ENCODE data around the gene TMEM176B.
A peak's percentile ranks its signal among the peaks of the same experiment; 100 is the strongest.

TMEM176B gene

GRCh38 chr7:150806454-150806853, 6.3 kb upstream of the TMEM176B start:
- ATAC-seq (replicated peaks), result no peak
- peaks cover 62 to 77% of the 10 kb centered on the region in 2 donors for H3K27me3 Mint-ChIP-seq

GRCh38 chr7:150805864-150806263, 5.7 kb upstream of the TMEM176B start:
- peaks cover 2 to 9% of the 10 kb centered on the region in 2 donors for H3K4me1 Mint-ChIP-seq
- DNase-seq, result no peak
- H3K4me3 Mint-ChIP-seq, result no peak overlapping the region
- peaks cover 0 to 13% of the 10 kb centered on the region in 2 donors for H3K9me3 Mint-ChIP-seq
- H3K27ac Mint-ChIP-seq, result no peak overlapping the region
- ATAC-seq (replicated peaks), result no peak
- H3K36me3 Mint-ChIP-seq, result no peaks in the 10 kb centered on the region
- H3K27me3 Mint-ChIP-seq, result peaks cover 64 to 79% of the 10 kb centered on the region in 2 donors

More at GRCh38 chr7:150806454-150806853, 6.3 kb upstream of the TMEM176B start:
- H3K27ac Mint-ChIP-seq, result no peak overlapping the region
- no peak overlapping the region for H3K4me3 Mint-ChIP-seq
- DNase-seq, result no peak
- H3K4me1 Mint-ChIP-seq, result peaks cover 0 to 3% of the 10 kb centered on the region in 2 donors
- H3K36me3 Mint-ChIP-seq, result no peaks in the 10 kb centered on the region
- H3K9me3 Mint-ChIP-seq, result peaks cover 0 to 13% of the 10 kb centered on the region in 2 donors

GRCh38 chr7:150804802-150805201, 4.6 kb upstream of the TMEM176B start:
- ATAC-seq (replicated peaks), result no peak
- Mint-ChIP-seq H3K27me3 (peaks cover 59 to 77% of the 10 kb centered on the region in 2 donors), H3K9me3 (peaks cover 0 to 13% of the 10 kb centered on the region in 2 donors), H3K36me3 (no peaks in the 10 kb centered on the region), H3K27ac (no peak overlapping the region), H3K4me1 (peaks cover 4 to 11% of the 10 kb centered on the region in 2 donors), H3K4me3 (no peak overlapping the region)
- DNase-seq, result no peak

GRCh38 chr7:150803161-150803860, 3.1 kb upstream of the TMEM176B start:
- Mint-ChIP-seq H3K4me3 (no peak overlapping the region), H3K27me3 (peaks cover 59 to 80% of the 10 kb centered on the region in 2 donors), H3K9me3 (peaks cover 4 to 14% of the 10 kb centered on the region in 2 donors), H3K4me1 (peaks cover 4 to 11% of the 10 kb centered on the region in 2 donors), H3K36me3 (peaks cover 0 to 2% of the 10 kb centered on the region in 2 donors), H3K27ac (no peak overlapping the region)
- DNase-seq (no peak), ATAC-seq (replicated peaks) (no peak)

GRCh38 chr7:150801946-150802771, 2.0 kb upstream of the TMEM176B start:
- H3K27ac Mint-ChIP-seq, result no peak overlapping the region
- peaks cover 4 to 11% of the 10 kb centered on the region in 2 donors for H3K9me3 Mint-ChIP-seq
- ATAC-seq (replicated peaks) (no peak), DNase-seq (no peak)
- H3K36me3 Mint-ChIP-seq, result peaks cover 0 to 2% of the 10 kb centered on the region in 2 donors
- H3K4me1 Mint-ChIP-seq, result peaks cover 4 to 11% of the 10 kb centered on the region in 2 donors
- peaks cover 54 to 73% of the 10 kb centered on the region in 2 donors for H3K27me3 Mint-ChIP-seq
- no peak overlapping the region for H3K4me3 Mint-ChIP-seq

GRCh38 chr7:150801242-150801945, 1.2 kb upstream of the TMEM176B start:
- ATAC-seq (replicated peaks), result no peak
- Mint-ChIP-seq H3K27me3 (peaks cover 58 to 77% of the 10 kb centered on the region in 2 donors), H3K36me3 (peaks cover 0 to 2% of the 10 kb centered on the region in 2 donors)

GRCh38 chr7:150800581-150801241, 547 bp upstream of the TMEM176B start, which contains the start of gene TMEM176A:
TSS of gene TMEM176A (plus strand) at chr7:150800769. CDS start at chr7:150801551, 782 bp downstream.
- Mint-ChIP-seq H3K27me3 (peaks cover 64 to 72% of the 10 kb centered on the region in 2 donors), H3K4me3 (peak within 1 kb of the TSS; percentile 15 to 60), H3K36me3 (peaks cover 0 to 2% of the 10 kb centered on the region in 2 donors), H3K4me1 (peaks cover 4 to 11% of the 10 kb centered on the region in 2 donors), H3K9me3 (peaks cover 4 to 8% of the 10 kb centered on the region in 2 donors), H3K27ac (no peak within 1 kb of the TSS)
- peak in 1 of 2 donors; percentile 23 for ATAC-seq (replicated peaks)
- no peak for DNase-seq

More at GRCh38 chr7:150801242-150801945, 1.2 kb upstream of the TMEM176B start:
- no peak for DNase-seq
- peaks cover 4 to 11% of the 10 kb centered on the region in 2 donors for H3K9me3 Mint-ChIP-seq
- H3K4me1 Mint-ChIP-seq, result peaks cover 4 to 11% of the 10 kb centered on the region in 2 donors
- H3K4me3 Mint-ChIP-seq, result peak overlapping the region; percentile 3 to 60
- no peak overlapping the region for H3K27ac Mint-ChIP-seq

- Mint-ChIP-seq H3K4me3 (no peak overlapping the region), H3K27me3 (peaks cover 55 to 59% of the 10 kb centered on the region in 2 donors)
Measured at GRCh38 chr7:150799156-150799555, 1.0 kb downstream of the TMEM176B start.

GRCh38 chr7:150797661-150798060, 2.5 kb downstream of the TMEM176B start:
- Mint-ChIP-seq H3K4me3 (no peak overlapping the region), H3K27ac (no peak overlapping the region), H3K4me1 (peaks cover 4 to 11% of the 10 kb centered on the region in 2 donors), H3K27me3 (peaks cover 49% of the 10 kb centered on the region in 2 donors), H3K36me3 (peaks cover 0 to 2% of the 10 kb centered on the region in 2 donors), H3K9me3 (peaks cover 2 to 4% of the 10 kb centered on the region in 2 donors)
- ATAC-seq (replicated peaks), result no peak
- DNase-seq, result no peak

More at GRCh38 chr7:150799156-150799555, 1.0 kb downstream of the TMEM176B start:
- Mint-ChIP-seq H3K4me1 (peaks cover 4 to 11% of the 10 kb centered on the region in 2 donors), H3K27ac (no peak overlapping the region), H3K9me3 (peaks cover 2 to 4% of the 10 kb centered on the region in 2 donors), H3K36me3 (peaks cover 0 to 2% of the 10 kb centered on the region in 2 donors)
- no peak for ATAC-seq (replicated peaks)
- no peak for DNase-seq

GRCh38 chr7:150793569-150794238, 6.5 kb downstream of the TMEM176B start:
- H3K36me3 Mint-ChIP-seq, result peaks cover 0 to 2% of the 10 kb centered on the region in 2 donors
- no peak overlapping the region for H3K4me3 Mint-ChIP-seq
- H3K9me3 Mint-ChIP-seq, result peaks cover 2 to 3% of the 10 kb centered on the region in 2 donors
- H3K27ac Mint-ChIP-seq, result no peak overlapping the region
- ATAC-seq (replicated peaks) (no peak), DNase-seq (no peak)
- no peaks in the 10 kb centered on the region for H3K4me1 Mint-ChIP-seq
- H3K27me3 Mint-ChIP-seq, result peaks cover 23 to 25% of the 10 kb centered on the region in 2 donors

GRCh38 chr7:150791746-150792452, 8.3 kb downstream of the TMEM176B start:
- ATAC-seq (replicated peaks) (no peak), DNase-seq (no peak)
- H3K4me3 Mint-ChIP-seq, result no peak overlapping the region
- H3K36me3 Mint-ChIP-seq, result no peaks in the 10 kb centered on the region
- peaks cover 4 to 12% of the 10 kb centered on the region in 2 donors for H3K4me1 Mint-ChIP-seq
- no peaks in the 10 kb centered on the region for H3K9me3 Mint-ChIP-seq
- H3K27me3 Mint-ChIP-seq, result peaks cover 14 to 26% of the 10 kb centered on the region in 2 donors
- H3K27ac Mint-ChIP-seq, result no peak overlapping the region

GRCh38 chr7:150791304-150791703, 8.9 kb downstream of the TMEM176B start:
- DNase-seq (no peak), ATAC-seq (replicated peaks) (no peak)
- H3K4me3 Mint-ChIP-seq, result no peak overlapping the region
- peaks cover 12 to 25% of the 10 kb centered on the region in 2 donors for H3K27me3 Mint-ChIP-seq
- no peaks in the 10 kb centered on the region for H3K9me3 Mint-ChIP-seq
- no peak overlapping the region for H3K27ac Mint-ChIP-seq
- H3K4me1 Mint-ChIP-seq, result peaks cover 4 to 13% of the 10 kb centered on the region in 2 donors
- H3K36me3 Mint-ChIP-seq, result no peaks in the 10 kb centered on the region
